HG03066 (cell line): ENCODE results near the gene OR10D3.
"Not testable (repeated sequence)": the region's sequence is repeated elsewhere in the genome, so short reads cannot be mapped to it uniquely, and the experiment has no call there.

ENCODE experiments used
- ATAC-seq: cut with Tn5 transposase; IDR thresholded peaks from one replicate; pipeline ENCODE4 v1.9.1; 2021; ENCODE audit warnings: low read depth; ENCODE audit not compliant: unreplicated experiment

The OR10D3 gene

DNA sequence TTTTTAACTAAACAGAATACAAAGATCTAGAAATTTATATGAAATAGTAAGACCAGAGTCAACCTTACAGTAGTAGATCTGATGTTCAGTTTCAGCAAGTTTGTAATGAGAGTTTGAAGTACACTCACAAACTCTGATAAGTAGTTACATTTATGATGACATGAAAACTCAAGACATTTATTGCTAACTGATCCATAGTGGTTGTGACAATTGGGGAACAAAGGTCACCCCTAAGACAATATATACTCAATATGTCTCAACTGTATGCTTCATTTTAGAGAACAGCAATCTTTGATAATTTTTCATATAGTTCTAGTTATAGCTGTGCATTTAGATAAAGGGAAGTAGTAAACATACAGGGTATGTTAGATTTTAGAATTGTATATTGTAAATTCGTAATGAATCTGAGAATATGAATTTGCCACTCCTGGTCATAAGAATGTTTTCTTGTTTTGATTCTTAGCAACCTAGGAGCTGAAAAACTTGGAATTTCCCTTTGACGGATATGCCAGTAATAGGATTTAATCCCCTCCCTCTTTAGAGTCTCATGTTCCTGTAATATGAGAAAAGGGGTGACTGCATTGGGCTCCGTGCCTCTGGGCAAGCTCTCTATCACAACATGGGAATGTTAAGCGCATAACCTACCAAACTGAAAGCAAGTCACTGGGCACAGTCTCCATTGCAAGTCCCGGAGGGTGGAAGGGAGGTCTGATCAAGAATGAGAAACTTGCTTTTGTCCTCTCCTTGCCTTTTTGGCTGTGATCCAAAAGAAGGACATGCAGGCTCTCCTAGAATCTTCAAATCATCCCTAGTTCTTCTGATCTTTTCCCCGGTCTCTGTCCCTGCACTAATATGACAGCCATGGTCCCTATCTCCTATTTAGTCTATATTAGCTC, 11.4 kb downstream of the OR10D3 start:
- no peak for ATAC-seq

DNA sequence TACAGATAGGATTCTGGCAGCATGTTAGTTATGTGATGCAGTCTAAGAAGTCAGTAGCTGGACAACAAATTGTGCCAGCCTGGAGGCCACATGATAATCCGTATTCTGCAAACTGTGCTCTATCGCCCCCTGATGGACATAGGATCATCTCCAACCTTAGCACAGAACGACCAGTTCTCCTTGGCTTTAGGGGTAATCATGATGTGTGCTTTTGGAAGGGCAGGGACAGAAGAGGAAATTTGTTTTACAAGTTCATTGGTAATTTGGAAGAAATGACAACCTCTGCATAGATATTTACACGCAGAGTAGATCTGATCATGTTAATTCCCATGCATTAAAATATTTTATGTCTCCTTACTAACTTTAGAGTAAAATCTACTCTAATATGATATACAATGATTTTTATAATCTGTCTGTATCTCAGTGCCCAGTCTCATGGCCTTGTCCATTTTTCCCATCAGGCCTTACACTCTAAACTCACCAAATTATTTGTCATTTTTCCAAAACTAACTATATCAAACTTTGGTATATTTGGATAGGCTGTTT, 12.1 kb downstream of the OR10D3 start:
- ATAC-seq = peak; percentile 79

DNA sequence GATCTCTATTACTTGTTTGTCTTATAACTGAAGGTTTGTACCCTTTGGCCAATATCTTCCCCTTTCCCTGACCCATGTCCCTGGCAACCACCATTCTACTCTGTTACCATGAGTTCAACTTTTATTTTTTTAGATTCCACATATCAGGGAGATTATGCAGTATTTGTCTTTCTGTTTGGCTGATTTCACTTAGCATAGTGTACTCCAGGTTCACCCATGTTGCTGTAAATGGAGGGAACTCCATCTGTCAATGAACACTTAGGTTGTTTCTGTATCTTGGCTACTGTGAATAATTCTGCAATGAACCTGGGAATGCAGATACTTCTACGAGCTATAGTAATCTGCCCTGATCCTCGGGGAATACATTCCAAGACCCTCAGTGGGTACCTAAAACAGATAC, 14.9 kb downstream of the OR10D3 start:
- ATAC-seq = no peak

DNA sequence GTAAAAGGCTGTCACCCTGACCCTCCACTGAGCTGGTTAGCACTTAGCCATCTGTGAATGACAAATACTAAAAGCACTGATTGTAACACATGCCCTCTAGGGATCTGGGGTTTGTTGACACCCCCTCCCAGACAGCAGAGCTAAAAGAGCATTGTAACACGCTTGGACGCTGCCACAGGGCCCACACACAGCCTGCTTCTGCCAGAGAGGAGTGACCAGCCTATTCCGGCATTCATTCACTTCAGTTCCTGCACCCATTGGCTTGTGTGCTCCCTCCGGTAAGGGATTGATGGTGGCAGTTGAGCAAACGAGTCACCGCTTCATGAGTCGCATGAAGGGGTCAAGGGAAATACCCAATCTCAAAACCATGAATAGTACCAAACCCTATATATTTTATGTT, 15.8 kb downstream of the OR10D3 start:
- ATAC-seq = no peak

DNA sequence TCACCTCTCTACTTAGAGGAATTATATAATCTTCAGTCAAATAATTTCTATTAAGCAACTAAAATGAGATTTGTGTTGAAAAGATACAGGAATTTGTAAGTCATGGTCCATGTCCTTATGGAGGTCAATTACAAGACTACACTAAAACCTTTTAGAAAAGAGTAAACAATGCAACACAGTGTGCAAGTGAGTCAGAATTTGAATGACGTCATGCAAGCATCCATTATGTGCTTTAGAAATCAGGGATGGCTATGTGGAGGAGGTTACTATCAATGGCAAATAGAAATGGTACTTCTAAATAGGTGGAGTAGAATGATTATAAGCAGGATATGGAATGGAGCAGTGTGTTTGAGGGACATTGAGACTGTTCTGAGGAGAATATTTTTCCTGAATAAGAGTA, 16.6 kb downstream of the OR10D3 start:
- no peak for ATAC-seq

DNA sequence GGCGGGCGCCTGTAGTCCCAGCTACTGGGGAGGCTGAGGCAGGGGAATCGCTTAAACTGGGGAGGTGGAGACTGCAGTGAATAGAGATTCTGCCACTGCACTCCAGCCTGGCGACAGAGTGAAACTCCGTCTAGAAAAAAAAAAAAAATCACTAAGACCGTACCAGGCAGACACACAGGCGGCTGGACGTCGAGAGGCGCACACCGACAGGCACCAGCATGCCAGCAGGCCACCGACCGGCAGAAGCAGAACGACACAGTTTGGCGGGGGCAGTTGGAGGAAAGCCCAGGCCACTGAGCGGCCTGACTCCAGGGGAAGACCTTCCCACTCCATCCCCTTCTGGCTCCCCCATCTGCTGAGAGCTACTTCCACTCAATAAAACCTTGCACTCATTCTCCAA, 17.5 kb downstream of the OR10D3 start:
- ATAC-seq = no peak

DNA sequence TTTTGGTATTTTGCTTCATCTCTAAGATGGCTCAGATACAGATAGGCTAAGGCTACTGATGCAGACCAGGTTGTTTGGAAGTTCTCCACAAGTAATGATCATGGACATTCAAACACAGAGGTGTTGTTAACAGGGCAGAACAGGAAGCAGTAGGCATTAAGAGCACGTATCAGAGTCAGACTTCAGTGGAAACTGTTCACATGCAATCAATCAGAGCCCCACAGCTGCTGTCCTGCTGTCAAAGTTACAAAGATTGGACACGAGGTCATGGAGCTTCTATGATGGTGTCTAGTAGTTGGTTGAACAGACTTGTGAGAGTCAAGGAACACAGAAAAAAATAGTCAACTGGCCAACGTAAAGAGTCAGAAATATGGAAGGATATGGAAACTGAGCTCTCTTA, 19.8 kb downstream of the OR10D3 start:
- no peak for ATAC-seq

DNA sequence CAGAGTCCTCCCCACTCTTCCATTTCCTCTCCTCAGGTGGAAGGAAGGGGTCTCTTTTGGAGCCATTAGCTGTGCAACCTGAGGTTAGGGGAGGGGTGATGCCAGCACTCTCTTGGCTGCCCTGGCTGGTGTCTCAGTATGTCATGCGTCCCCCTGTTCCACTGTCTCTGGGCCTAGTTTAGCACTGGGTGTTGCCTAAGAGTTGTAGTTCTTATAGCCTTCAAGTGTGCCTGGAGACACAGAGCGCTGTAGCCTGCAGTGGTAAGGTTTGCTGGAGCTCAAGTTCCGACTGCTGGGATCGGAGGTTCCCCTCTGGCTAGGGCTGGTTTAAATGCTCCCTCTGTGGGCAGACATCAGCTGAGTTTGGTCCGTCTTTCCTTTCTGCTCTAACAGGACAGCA, 20.9 kb downstream of the OR10D3 start:
- ATAC-seq = no peak

DNA sequence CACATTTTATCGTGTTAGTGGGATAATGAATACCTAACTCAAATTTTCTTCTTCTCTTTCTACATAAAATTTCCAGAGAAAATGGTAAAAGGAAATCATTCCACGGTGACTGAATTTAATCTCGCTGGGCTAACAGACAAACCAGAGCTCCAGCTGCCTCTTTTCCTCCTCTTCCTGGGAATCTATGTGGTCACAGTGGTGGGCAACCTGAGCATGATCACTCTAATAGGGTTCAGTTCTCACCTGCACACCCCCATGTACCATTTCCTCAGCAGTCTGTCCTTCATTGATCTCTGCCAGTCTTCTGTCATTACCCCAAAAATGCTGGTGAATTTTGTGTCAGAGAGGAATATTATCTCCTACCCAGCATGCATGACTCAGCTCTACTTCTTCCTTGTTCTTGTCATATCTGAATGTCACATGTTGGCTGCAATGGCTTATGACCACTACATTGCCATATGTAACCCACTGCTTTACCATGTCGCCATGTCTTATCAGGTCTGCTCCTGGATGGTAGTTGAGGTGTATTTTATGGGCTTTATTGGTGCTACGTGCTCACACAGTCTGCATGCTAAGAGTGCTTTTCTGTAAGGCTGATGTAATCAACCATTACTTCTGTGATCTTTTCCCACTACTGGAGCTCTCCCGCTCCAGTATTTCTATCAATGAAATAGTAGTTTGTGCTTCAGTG, 24.1 kb downstream of the OR10D3 start:
- ATAC-seq = no peak

DNA sequence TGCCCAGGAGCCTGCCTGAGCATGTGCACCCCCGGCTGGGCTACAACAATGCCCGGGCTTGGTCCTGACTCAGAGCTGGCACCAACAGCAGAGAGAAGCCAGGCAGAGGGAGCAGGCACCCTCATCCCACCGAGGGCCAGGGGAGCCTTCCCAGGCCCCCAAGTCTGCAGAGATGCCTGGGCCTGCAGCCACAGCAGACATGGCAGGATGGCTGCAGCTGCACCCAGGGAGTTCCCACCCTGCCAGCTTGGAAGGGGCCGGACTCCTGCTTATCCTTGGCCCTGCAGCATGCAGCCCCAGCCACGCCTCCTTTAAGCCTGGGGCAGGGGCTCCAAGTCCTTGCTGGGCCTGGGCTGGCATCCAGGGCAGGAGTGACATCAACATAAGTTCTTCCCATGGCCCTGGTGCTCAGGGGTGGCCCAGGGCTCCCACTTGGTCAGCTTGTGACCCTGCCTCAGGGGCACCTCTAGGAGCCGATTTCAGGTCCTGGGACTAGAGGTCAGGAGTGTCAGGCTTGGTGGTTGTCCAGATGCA, 26.7 kb downstream of the OR10D3 start:
- no peak for ATAC-seq

DNA sequence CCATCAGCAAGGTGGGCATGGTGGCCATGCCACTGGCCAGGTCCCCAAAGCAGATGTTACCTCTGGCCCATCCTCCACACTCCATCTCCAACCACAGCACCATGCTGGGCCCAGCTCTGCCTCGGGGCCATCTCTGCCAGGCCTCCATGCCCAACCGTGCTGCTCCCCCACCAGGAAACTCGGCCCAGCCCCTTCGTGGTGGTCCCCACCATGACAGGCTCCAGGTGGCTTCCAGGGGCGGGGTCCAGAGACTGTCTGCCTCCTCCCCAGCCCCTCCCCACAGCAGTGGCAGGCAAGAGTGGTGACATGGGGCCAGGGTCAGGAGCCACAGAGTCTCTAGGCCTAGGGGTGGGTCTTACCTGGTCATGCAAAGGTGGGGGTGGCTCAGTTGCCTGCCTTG, 27.3 kb downstream of the OR10D3 start:
- ATAC-seq = no peak

DNA sequence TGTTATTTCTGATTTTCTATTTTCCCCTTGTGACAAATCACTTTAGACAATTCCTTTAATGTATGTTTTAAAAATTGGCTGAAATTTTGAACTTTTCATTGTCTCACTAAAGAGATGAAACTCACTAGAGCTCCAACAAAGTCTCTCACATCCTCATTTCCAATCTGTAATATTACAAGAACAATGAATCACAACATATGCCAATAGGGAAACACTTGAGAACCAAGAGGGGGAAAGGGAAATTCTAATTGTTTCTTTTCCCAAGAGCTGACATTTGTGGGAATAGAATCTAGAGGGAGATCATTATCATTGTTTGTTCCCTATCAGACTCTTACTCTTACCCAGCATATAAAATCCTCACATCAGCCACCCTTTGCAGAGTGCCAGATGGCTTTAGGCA, 28.2 kb downstream of the OR10D3 start:
- ATAC-seq = no peak

DNA sequence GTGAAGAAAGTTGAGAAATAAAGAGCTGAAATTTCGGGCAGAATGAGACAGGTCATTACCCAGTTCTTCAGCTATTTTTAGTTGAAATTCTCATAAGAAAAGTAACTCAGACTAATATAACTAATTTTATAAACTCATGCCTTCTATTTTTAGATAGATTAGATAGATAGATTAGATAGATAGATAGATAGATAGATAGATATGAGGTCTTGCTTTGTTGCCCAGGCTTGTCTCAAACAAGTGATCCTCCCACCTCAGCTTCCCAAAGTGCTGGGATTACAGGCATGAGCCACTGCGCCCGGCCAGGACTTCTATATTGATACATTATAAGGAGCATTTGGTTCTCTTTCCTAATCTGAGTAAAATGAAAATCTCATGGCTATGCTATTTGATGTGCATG, 30.9 kb downstream of the OR10D3 start:
- no peak for ATAC-seq

DNA sequence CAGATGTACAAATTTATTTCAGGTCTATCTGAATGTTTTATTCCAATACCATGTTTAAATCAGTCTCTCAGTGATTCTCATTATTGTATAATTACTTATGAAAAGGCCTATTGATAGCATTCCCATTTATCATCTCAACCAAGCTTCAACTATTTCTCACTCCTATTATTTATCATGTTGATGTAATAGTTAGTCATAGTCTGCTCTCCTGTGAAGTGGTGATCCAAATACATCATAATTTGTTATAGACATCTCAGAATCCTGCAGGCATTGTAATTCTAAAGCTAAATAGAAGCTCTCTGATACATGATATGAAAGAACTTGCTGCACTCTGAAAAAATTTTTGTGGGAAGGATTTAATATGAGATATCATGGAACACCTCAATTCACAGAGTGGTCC, 36.0 kb downstream of the OR10D3 start:
- no peak for ATAC-seq

DNA sequence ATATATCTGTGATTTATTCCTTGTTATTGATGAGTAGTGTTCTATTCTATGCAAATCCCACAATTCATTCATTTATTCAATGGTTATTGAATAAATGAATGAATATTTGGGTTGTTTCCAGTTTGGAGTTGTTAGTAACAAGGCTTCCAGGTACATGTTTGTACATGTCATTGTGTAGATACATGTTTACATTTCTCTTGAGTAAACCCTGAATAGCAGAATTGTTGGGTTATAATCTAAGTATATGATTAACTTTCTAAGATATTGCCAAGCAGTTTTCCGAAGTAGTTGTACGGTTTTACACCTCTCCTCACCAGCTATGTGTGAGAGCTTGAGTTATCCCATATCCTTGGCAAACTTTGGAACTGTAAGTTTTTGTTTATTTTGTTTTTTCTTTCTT, 39.3 kb downstream of the OR10D3 start:
- no peak for ATAC-seq

DNA sequence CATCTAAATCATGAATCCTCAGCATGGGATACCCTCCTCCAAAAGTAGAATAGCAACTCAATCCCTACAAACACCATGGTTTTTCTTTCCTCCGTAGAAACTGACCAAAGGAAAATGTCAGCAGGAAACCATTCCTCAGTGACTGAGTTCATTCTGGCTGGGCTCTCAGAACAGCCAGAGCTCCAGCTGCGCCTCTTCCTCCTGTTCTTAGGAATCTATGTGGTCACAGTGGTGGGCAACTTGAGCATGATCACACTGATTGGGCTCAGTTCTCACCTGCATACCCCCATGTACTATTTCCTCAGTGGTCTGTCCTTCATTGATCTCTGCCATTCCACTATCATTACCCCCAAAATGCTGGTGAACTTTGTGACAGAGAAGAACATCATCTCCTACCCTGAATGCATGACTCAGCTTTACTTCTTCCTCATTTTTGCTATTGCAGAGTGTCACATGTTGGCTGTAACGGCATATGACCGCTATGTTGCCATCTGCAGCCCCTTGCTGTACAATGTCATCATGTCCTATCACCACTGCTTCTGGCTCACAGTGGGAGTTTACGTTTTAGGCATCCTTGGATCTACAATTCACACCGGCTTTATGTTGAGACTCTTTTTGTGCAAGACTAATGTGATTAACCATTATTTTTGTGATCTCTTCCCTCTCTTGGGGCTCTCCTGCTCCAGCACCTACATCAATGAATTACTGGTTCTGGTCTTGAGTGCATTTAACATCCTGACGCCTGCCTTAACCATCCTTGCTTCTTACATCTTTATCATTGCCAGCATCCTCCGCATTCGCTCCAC, 41.7 kb downstream of the OR10D3 start:
- ATAC-seq = not testable (repeated sequence)

DNA sequence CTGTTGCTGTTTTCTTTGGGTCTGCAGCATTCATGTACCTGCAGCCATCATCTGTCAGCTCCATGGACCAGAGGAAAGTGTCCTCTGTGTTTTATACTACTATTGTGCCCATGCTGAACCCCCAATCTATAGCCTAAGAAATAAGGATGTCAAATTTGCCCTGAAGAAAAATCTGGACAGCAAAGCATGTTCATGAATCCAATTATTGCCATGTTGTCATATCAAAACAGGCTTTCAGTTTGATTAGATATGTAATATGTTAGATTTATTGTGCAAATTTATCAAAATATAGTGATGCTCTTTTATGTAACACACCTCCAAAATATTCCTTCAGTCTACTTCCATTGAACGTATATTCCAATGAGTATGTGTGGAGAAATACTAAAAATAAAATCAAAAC, 42.3 kb downstream of the OR10D3 start:
- ATAC-seq = no peak

DNA sequence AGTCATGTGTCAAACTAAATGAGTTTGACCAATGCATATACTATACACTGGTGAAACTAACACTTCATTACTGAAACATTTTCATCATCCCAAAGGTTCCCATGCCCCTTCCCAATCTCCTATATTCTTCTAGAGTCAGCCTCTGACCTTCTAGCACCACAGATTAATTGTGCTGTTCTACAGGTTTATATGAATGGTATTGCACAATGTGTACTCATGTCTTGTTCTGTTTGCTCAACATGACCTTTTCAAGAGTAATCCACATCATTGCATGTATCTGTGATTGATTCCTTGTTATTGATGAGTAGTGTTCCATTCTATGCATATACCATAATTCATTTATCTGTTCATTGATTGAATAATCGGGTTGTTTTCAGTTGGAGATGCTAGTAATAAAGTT, 50.2 kb downstream of the OR10D3 start:
- no peak for ATAC-seq
